ENCODE measurements around the gene AZU1.
"Not testable (repeated sequence)": the region's sequence is repeated elsewhere in the genome, so short reads cannot be mapped to it uniquely, and the experiment has no call there.

- TF ChIP-seq, protein P1, sequence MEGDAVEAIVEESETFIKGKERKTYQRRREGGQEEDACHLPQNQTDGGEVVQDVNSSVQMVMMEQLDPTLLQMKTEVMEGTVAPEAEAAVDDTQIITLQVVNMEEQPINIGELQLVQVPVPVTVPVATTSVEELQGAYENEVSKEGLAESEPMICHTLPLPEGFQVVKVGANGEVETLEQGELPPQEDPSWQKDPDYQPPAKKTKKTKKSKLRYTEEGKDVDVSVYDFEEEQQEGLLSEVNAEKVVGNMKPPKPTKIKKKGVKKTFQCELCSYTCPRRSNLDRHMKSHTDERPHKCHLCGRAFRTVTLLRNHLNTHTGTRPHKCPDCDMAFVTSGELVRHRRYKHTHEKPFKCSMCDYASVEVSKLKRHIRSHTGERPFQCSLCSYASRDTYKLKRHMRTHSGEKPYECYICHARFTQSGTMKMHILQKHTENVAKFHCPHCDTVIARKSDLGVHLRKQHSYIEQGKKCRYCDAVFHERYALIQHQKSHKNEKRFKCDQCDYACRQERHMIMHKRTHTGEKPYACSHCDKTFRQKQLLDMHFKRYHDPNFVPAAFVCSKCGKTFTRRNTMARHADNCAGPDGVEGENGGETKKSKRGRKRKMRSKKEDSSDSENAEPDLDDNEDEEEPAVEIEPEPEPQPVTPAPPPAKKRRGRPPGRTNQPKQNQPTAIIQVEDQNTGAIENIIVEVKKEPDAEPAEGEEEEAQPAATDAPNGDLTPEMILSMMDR (IDR thresholded peaks at IDR 0.05): not testable (repeated sequence)
- not testable (repeated sequence) for TF ChIP-seq POLR2A (IDR thresholded peaks at IDR 0.05)
Observed at GRCh38 chr19:849195-849594, 21.6 kb downstream of the AZU1 start.

All from body of pancreas (tissue), 4 donors.